GM19452 (cell line): ENCODE results near the gene DNAJC21.
A peak's percentile ranks its signal among the peaks of the same experiment; 100 is the strongest.

Experiments used
- ATAC-seq: cut with Tn5 transposase; IDR thresholded peaks from one replicate; pipeline ENCODE4 v1.9.1; 2021; ENCODE audit not compliant: unreplicated experiment

Gene DNAJC21

GRCh38 chr5:34977934-34978613 lies 48.7 kb downstream of the DNAJC21 start:
- ATAC-seq = peak; percentile 86

GRCh38 chr5:34978681-34979080 lies 49.3 kb downstream of the DNAJC21 start:
- ATAC-seq = peak; percentile 40

- no peak for ATAC-seq
These were observed 53.5 kb downstream of the DNAJC21 start for GRCh38 chr5:34982823-34983222.

GRCh38 chr5:34986965-34987364 lies 57.6 kb downstream of the DNAJC21 start:
- ATAC-seq = no peak

- ATAC-seq = no peak
These were observed 62.3 kb downstream of the DNAJC21 start for GRCh38 chr5:34991486-34992238.

GRCh38 chr5:34993951-34994350 lies 64.6 kb downstream of the DNAJC21 start:
- no peak for ATAC-seq

- ATAC-seq = no peak
These were observed 66.9 kb downstream of the DNAJC21 start for GRCh38 chr5:34996261-34996660.

- no peak for ATAC-seq
These were observed 68.9 kb downstream of the DNAJC21 start for GRCh38 chr5:34998058-34998789.

GRCh38 chr5:35001842-35002241 lies 72.5 kb downstream of the DNAJC21 start:
- ATAC-seq = no peak

GRCh38 chr5:35002459-35002858 lies 73.1 kb downstream of the DNAJC21 start:
- no peak for ATAC-seq

GRCh38 chr5:35003018-35003957 lies 73.9 kb downstream of the DNAJC21 start:
- ATAC-seq = peak; percentile 72

GRCh38 chr5:35004200-35004599 lies 74.8 kb downstream of the DNAJC21 start:
- ATAC-seq = no peak

GRCh38 chr5:35004771-35005170 lies 75.4 kb downstream of the DNAJC21 start:
- no peak for ATAC-seq
